Effector memory CD8-positive, alpha-beta T cell (primary cell): ENCODE measurements around the gene DKKL1.

Experiments
- ATAC-seq: fragments of 150-1000 bp; cut with Tn5 transposase; replicated peaks from 2 replicates; pipeline ENCODE4 v1.10.0; 2021; ENCODE audit warnings: mild to moderate bottlenecking, moderate library complexity
- DNase-seq, 3 experiments: peaks; one replicate each; pipeline ENCODE4 v3.0.0; 2021
- H3K27ac Mint-ChIP-seq, 2 donors: one replicate each; pipeline ENCODE4 v1.8.0; 2022; ENCODE audit warnings: mild to moderate bottlenecking in 2 of 2, mixed read lengths in 2 of 2, moderate library complexity in 2 of 2
- H3K27me3 Mint-ChIP-seq, 2 donors: one replicate each; pipeline ENCODE4 v1.8.0; 2022; ENCODE audit warnings: mixed read lengths in 2 of 2
- H3K36me3 Mint-ChIP-seq: one replicate; pipeline ENCODE4 v1.8.0; 2022; ENCODE audit warnings: mild to moderate bottlenecking, moderate library complexity, mixed read lengths; ENCODE audit not compliant: insufficient read depth
- H3K4me1 Mint-ChIP-seq, 2 donors: one replicate each; pipeline ENCODE4 v1.8.0; 2022; ENCODE audit warnings: low read depth in 2 of 2, mixed read lengths in 2 of 2
- H3K4me3 Mint-ChIP-seq, 2 donors: one replicate each; pipeline ENCODE4 v1.8.0; 2022; ENCODE audit warnings: mild to moderate bottlenecking in 2 of 2, mixed read lengths in 2 of 2, moderate library complexity in 2 of 2
- H3K9me3 Mint-ChIP-seq, 2 donors: one replicate each; pipeline ENCODE4 v1.8.0; 2022; ENCODE audit warnings: mixed read lengths in 2 of 2

Gene DKKL1

GRCh38 chr19:49419173-49419572 lies 55.5 kb downstream of the DKKL1 start:
- ATAC-seq (no peak), DNase-seq (no peak)
- Mint-ChIP-seq H3K36me3 (peaks cover 3% of the 10 kb centered on the region), H3K27ac (no peak overlapping the region), H3K4me1 (peaks cover 20 to 28% of the 10 kb centered on the region in 2 donors), H3K27me3 (peaks cover 75 to 91% of the 10 kb centered on the region in 2 donors), H3K9me3 (no peaks in the 10 kb centered on the region), H3K4me3 (no peak overlapping the region)

DNA sequence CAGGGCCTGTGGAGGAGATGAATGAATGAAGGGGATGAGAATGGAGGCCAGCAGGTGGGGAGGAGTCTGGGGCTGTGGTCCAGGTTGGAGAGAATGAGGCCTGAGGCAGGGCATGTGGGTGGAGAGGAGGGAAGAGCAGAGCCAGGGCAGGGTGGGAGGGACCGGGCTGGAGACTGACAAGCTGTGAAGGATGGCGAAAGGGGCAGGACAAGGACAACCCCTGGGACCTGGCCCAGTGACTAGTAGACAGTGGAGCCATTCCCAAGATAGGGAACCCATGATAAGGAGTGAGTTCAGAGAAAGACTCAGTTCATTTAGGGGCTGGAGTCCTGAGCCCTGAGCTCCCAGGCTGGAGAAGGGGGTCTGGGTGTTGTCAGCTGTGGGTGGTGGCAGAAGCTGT lies 56.5 kb downstream of the DKKL1 start:
- H3K4me3 Mint-ChIP-seq, result no peak overlapping the region
- peaks cover 23 to 28% of the 10 kb centered on the region in 2 donors for H3K4me1 Mint-ChIP-seq
- no peak overlapping the region for H3K27ac Mint-ChIP-seq
- ATAC-seq (no peak), DNase-seq (no peak)
- H3K36me3 Mint-ChIP-seq, result peaks cover 3% of the 10 kb centered on the region
- H3K27me3 Mint-ChIP-seq, result peaks cover 81 to 100% of the 10 kb centered on the region in 2 donors
- H3K9me3 Mint-ChIP-seq, result no peaks in the 10 kb centered on the region

GRCh38 chr19:49421039-49421877 lies 57.6 kb downstream of the DKKL1 start:
- no peak for ATAC-seq
- no peaks in the 10 kb centered on the region for H3K9me3 Mint-ChIP-seq
- peaks cover 85 to 100% of the 10 kb centered on the region in 2 donors for H3K27me3 Mint-ChIP-seq
- H3K4me3 Mint-ChIP-seq, result peak overlapping the region; percentile 29 to 59
- H3K27ac Mint-ChIP-seq, result peak overlapping the region in 1 of 2 donors; percentile 60
- no peak for DNase-seq
- H3K4me1 Mint-ChIP-seq, result peaks cover 32 to 37% of the 10 kb centered on the region in 2 donors
- peaks cover 7% of the 10 kb centered on the region for H3K36me3 Mint-ChIP-seq

DNA sequence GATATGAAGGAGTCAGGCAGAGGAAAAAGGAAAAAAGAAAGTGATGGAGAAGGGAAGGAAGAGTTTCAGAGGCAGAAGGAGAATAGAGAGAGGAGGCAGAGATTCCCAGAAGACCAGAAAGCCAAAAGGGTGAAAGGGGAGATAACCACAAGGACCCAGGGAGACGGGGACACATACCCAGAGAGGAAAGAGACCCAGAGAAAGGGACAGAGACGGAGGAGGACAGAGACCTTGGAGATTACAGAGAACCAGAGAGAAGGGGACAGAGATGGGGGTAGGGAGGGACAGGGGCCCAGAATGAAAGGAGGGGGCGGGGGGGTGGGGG lies 58.2 kb downstream of the DKKL1 start:
- Mint-ChIP-seq H3K36me3 (peaks cover 7% of the 10 kb centered on the region), H3K9me3 (no peaks in the 10 kb centered on the region), H3K4me1 (peaks cover 35 to 43% of the 10 kb centered on the region in 2 donors), H3K27me3 (peaks cover 91 to 100% of the 10 kb centered on the region in 2 donors), H3K27ac (peak overlapping the region in 1 of 2 donors; percentile 60), H3K4me3 (peak overlapping the region; percentile 29 to 59)
- no peak for ATAC-seq
- DNase-seq, result no peak

DNA sequence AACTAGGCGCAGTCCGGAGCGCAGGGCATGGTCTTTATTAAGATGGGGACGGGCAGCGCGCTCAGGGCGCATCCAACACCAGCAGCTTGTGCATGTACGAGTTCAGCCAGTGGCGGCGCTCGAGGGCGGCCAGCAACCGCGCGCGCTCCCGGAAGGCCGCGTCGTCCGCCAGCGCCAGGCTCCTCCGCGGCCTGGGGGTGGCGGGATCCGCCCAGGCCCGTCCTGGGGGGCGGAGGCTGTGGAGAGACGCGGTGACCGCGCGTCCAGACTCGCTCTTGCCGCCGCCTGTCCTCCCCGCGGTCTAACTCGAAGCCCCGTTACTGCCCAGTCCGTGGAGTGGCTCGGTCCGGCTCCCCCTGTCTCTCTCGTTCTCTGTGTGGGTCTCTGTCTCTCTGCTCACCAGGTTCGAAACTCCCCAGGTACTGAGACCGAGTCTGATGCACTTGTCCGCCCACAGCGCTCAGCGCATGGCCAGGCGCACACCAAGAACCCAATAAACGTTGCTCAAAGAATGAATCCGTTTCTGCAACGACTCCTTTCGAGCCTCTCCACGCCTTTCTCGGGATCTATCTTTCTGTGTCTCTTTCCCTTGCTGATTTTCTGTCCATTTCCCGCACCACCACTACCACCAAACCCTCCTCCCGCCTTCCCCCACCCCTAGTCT lies 58.9 kb downstream of the DKKL1 start:
- Mint-ChIP-seq H3K27me3 (peaks cover 94 to 100% of the 10 kb centered on the region in 2 donors), H3K36me3 (peaks cover 10% of the 10 kb centered on the region), H3K4me1 (peaks cover 39 to 49% of the 10 kb centered on the region in 2 donors), H3K27ac (no peak overlapping the region), H3K4me3 (peak overlapping the region; percentile 69 to 83), H3K9me3 (no peaks in the 10 kb centered on the region)
- peak; percentile 53 to 57 (median 56) for DNase-seq
- peak; percentile 67 for ATAC-seq

DNA sequence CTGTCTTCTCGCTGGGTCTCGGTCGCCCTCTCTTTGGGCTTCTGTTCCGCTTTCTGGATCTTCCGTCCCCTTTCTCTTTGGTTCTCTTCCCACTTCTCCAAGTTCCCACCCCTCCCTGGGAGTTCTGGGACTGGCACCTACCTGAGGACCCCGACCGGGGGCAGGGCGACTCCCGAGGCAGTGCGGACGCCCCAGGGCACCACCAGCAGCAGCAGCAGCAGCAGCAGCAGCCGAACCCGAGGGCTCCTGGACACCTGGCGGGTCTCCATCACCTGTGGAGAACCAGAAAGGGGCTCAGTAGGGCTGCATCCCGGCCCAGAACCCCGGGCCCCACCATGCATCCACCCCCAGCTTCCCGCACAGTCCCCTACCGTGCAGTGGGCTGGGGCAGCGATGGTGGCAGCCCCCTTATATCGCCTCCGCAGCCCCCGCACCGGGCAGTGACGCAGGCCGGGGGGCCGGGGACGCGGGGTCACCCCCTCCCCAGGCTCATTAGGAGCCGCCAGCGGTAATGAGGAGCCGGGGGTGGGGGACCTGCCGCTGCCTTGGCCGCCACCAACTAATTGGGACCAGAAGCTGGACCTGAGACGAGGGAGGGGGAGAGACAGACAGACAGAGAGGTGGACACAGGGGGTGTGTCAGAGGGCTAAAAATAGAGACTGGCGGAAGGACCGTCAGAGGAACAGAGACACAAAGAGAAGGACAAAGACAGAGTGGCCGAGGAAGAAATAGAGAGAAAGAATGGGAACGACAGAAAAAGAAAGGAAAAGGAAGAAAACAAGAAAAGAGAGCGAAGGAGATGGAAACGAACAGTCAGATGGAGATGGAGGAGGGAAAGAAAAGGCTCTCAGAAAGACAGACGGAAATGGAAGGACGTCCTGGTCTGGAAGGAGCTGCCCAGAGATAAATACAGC lies 59.7 kb downstream of the DKKL1 start, which contains the start of gene PTH2:
Gene PTH2 (minus strand): TSS at position 371 of the 914 bp plus-strand sequence. CDS start 102 bp downstream, at position 269.
- H3K4me3 Mint-ChIP-seq, result peak within 1 kb of the TSS; percentile 69 to 83
- H3K27ac Mint-ChIP-seq, result no peak within 1 kb of the TSS
- ATAC-seq, result no peak
- H3K9me3 Mint-ChIP-seq, result no peaks in the 10 kb centered on the region
- H3K4me1 Mint-ChIP-seq, result peaks cover 44 to 56% of the 10 kb centered on the region in 2 donors
- H3K36me3 Mint-ChIP-seq, result peaks cover 15% of the 10 kb centered on the region
- H3K27me3 Mint-ChIP-seq, result peaks cover 94 to 100% of the 10 kb centered on the region in 2 donors
- DNase-seq, result no peak

DNA sequence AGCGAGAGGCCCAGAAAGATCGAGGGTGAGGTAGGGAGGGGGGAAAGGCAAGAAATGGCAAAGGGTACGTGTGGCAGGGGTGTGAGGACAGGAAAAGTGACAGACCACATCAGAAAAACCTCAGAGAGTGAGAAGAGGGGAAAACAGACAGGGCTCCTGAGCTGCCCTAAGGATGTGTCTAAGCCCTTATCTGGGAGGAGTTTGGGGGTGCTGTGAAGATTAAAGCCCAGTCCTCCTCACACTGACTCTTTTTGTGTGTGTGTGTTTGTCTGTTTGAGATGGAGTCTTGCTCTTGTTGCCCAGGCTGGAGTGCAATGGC lies 60.3 kb downstream of the DKKL1 start:
- peak; percentile 81 for ATAC-seq
- no peak overlapping the region for H3K27ac Mint-ChIP-seq
- no peaks in the 10 kb centered on the region for H3K9me3 Mint-ChIP-seq
- DNase-seq, result peak in 2 of 3 experiments; percentile 32 to 35
- peaks cover 94 to 100% of the 10 kb centered on the region in 2 donors for H3K27me3 Mint-ChIP-seq
- peak overlapping the region; percentile 57 to 69 for H3K4me3 Mint-ChIP-seq
- H3K36me3 Mint-ChIP-seq, result peaks cover 19% of the 10 kb centered on the region
- peaks cover 44 to 61% of the 10 kb centered on the region in 2 donors for H3K4me1 Mint-ChIP-seq
